Type B pancreatic cell (in vitro differentiated cells): ENCODE results near the gene SUPT7L. TPM values are rescaled to one million over a fixed set of nuclear protein-coding genes. Genes with fewer than 3 reads are reported as not detected.
"Not testable (repeated sequence)": the region's sequence is repeated elsewhere in the genome, so short reads cannot be mapped to it uniquely, and the experiment has no call there.

Experiments used
- DNase-seq: peaks from one replicate; pipeline ENCODE4 v3.0.0; 2021; ENCODE audit warnings: mixed read lengths; ENCODE audit not compliant: unreplicated experiment; ENCODE audit errors: extremely low spot score
- H3K27ac Mint-ChIP-seq: 2 replicates; pipeline ENCODE4 v1.8.0; 2021; ENCODE audit warnings: mild to moderate bottlenecking, mixed read lengths
- H3K27me3 Mint-ChIP-seq: 2 replicates; pipeline ENCODE4 v1.8.0; 2021; ENCODE audit warnings: mixed read lengths
- H3K36me3 Mint-ChIP-seq: 2 replicates; pipeline ENCODE4 v1.8.0; 2021; ENCODE audit warnings: mixed read lengths
- H3K4me1 Mint-ChIP-seq: one replicate; pipeline ENCODE4 v1.8.0; 2021; ENCODE audit warnings: mixed read lengths; ENCODE audit not compliant: unreplicated experiment
- H3K4me3 Mint-ChIP-seq: 2 replicates; pipeline ENCODE4 v1.8.0; 2021; ENCODE audit warnings: mild to moderate bottlenecking, mixed read lengths
- H3K9me3 Mint-ChIP-seq: 2 replicates; pipeline ENCODE4 v1.8.0; 2021; ENCODE audit warnings: mixed read lengths
- total RNA-seq: library from RNA; stranded (reverse); gene quantifications from 2 replicates; pipeline ENCODE4 v1.2.1, GENCODE V29; 2021; ENCODE audit warnings: low replicate concordance
- TF ChIP-seq, protein P1 (sequence below): fragments of 200-600 bp; sonication (generic); conservative IDR thresholded peaks from 2 replicates; pipeline ENCODE4 v1.5.0; 2021; ENCODE audit warnings: antibody characterized with exemption, mild to moderate bottlenecking

The SUPT7L gene
- total RNA-seq, 1 donor from 2014 or later, result 39.8 TPM

DNA sequence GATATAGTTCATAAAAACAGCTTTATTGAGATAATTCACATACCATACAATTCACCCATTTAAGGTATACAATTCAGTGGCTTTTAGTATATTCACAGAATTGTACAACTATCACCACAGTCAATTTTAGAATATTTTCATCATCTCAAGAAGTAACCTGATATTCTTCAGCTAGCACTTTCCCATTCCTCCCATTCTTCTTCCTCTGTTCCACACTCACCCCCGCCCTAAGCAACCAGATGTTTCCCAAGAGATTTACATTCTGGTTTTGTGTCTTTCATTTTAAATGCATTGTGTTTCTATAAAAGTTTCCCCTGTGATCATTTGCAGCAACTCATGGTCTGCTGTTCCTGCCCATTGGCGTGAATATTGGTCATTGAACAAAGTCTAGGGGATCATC is 29.1 kb downstream of the SUPT7L start:
- Mint-ChIP-seq H3K27ac (no peak overlapping the region), H3K9me3 (no peaks in the 10 kb centered on the region), H3K27me3 (no peaks in the 10 kb centered on the region), H3K36me3 (peaks cover 34% of the 10 kb centered on the region), H3K4me3 (no peak overlapping the region), H3K4me1 (no peaks in the 10 kb centered on the region)
- TF ChIP-seq, protein P1, sequence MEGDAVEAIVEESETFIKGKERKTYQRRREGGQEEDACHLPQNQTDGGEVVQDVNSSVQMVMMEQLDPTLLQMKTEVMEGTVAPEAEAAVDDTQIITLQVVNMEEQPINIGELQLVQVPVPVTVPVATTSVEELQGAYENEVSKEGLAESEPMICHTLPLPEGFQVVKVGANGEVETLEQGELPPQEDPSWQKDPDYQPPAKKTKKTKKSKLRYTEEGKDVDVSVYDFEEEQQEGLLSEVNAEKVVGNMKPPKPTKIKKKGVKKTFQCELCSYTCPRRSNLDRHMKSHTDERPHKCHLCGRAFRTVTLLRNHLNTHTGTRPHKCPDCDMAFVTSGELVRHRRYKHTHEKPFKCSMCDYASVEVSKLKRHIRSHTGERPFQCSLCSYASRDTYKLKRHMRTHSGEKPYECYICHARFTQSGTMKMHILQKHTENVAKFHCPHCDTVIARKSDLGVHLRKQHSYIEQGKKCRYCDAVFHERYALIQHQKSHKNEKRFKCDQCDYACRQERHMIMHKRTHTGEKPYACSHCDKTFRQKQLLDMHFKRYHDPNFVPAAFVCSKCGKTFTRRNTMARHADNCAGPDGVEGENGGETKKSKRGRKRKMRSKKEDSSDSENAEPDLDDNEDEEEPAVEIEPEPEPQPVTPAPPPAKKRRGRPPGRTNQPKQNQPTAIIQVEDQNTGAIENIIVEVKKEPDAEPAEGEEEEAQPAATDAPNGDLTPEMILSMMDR, result no peak
- DNase-seq, result no peak

- DNase-seq, H3K27ac Mint-ChIP-seq, H3K4me3 Mint-ChIP-seq, H3K27me3 Mint-ChIP-seq, H3K9me3 Mint-ChIP-seq: not testable (repeated sequence)
- Mint-ChIP-seq H3K4me1 (peaks cover 12% of the 10 kb centered on the region), H3K36me3 (peaks cover 24% of the 10 kb centered on the region)
These were observed 33.2 kb downstream of the SUPT7L start for GRCh38 chr2:27630257-27630656.

- Mint-ChIP-seq H3K4me1 (peaks cover 12% of the 10 kb centered on the region), H3K9me3 (no peaks in the 10 kb centered on the region)
These were observed 34.4 kb downstream of the SUPT7L start, which contains the start of the genes CCDC121 and GPN1 for GRCh38 chr2:27628767-27629709. Gene CCDC121, minus strand, starts transcription at chr2:27629012. Its CDS starts 1,213 bp downstream, at chr2:27627799. Gene GPN1, plus strand, starts transcription at chr2:27629050. Its CDS starts 9 bp downstream, at chr2:27629059.

DNA sequence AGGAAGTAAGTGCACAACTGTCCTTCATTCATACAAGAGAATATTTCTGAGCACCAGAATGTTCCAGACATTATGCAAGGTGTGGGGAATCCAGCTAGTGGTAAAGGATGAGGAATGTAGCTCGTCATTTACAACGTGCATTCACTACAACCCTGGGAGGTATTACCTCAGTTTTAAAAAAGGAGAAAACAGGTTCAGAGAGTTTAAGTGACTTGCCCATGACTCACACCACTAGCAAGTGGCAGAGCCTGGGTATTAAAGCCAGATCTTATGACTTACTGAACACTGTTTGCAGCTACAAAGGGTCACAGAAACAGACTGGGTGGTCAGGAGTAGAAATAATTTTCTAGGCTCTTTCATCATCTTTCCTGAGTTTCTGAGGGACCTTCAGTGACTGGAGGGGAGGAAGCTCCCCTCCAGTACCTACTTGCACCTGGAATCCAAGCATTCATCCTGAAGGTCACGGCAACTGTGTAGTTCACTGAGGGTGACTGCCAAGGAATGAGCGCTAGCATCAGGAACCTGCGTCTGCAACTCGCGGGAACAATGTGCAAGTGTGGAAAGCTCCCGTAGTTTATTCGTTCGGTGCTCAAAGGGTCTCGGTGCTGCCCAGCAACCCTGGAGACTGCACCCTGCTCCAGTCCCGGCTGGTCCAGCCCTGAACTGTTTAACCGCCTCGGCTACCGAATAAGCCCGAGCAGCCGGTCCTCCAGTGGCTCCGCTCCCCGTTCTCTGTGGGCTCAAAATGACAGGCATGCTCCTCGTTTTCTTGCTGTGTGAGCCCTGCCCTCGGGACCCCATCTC is 35.2 kb downstream of the SUPT7L start:
- peaks cover 15% of the 10 kb centered on the region for H3K36me3 Mint-ChIP-seq
- no peaks in the 10 kb centered on the region for H3K27me3 Mint-ChIP-seq
- peaks cover 12% of the 10 kb centered on the region for H3K4me1 Mint-ChIP-seq
- H3K27ac Mint-ChIP-seq, result no peak overlapping the region
- TF ChIP-seq, protein P1, result no peak
- no peaks in the 10 kb centered on the region for H3K9me3 Mint-ChIP-seq
- H3K4me3 Mint-ChIP-seq, result no peak overlapping the region
- no peak for DNase-seq

More at GRCh38 chr2:27628767-27629709, 34.4 kb downstream of the SUPT7L start, which contains the start of the genes CCDC121 and GPN1:
- H3K27me3 Mint-ChIP-seq, result no peaks in the 10 kb centered on the region
- H3K27ac Mint-ChIP-seq, result no peak within 1 kb of the TSS
- TF ChIP-seq, protein P1, result no peak
- no peak within 1 kb of the TSS for H3K4me3 Mint-ChIP-seq
- peak; percentile 83 for DNase-seq
- peaks cover 19% of the 10 kb centered on the region for H3K36me3 Mint-ChIP-seq

- H3K27me3 Mint-ChIP-seq, H3K27ac Mint-ChIP-seq, DNase-seq, H3K9me3 Mint-ChIP-seq: not testable (repeated sequence)
- Mint-ChIP-seq H3K36me3 (peaks cover 15% of the 10 kb centered on the region), H3K4me3 (peak overlapping the region; percentile 16), H3K4me1 (peaks cover 12% of the 10 kb centered on the region)
These were observed 36.5 kb downstream of the SUPT7L start for GRCh38 chr2:27626921-27627320.

GRCh38 chr2:27626323-27626722 is 37.1 kb downstream of the SUPT7L start:
- not testable (repeated sequence) for H3K27me3 Mint-ChIP-seq, H3K36me3 Mint-ChIP-seq, DNase-seq, H3K27ac Mint-ChIP-seq, H3K9me3 Mint-ChIP-seq
- Mint-ChIP-seq H3K4me3 (peak overlapping the region; percentile 78), H3K4me1 (peaks cover 12% of the 10 kb centered on the region)
